ENCODE results near the gene HES5.

Gene HES5

DNA sequence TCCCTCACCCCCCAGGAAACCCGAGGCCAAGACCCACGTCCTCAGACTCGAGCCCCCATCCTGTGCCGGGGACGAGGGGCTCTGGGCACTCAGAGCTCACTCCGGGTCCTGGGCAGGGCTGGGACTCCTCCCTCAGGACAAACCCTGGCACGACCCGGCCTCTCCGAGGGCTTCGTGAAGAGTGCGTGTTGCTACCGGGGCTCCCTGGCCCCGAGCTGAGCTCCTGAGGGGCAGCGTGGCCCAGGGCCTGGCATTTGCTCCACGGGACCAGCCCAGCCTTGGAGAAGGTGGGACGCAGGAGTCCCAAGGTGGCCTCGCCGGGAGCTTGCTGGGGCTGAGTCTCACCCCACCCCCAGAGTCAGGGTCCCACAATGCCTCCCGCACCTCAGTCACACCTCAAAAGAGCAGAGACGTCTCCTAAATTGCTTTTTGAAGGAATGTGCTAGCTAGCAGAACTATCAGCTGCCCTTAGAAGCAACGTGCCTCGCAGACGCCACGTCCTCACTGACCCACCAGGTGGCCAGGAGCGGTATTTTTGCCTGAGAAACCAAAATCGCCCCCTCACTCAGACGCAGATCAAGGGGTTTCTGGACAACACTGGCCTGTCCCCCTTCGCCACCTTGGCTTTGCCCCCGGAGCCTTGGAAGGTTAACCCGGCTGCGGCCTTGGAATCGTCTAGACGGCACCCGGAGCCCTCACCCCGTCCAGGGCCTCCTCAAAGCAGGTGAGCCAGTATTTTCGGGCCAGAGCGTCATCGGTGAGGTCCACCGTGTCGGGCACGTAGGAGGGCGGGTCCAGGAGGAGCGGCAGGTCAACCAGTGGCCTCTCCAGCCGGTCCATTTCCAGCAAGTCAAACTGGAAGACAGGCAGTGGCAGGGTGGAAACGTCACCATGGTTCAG lies 14.9 kb downstream of the HES5 start:
- no peak for DNase-seq (ENCODE audit: low spot score)

DNA sequence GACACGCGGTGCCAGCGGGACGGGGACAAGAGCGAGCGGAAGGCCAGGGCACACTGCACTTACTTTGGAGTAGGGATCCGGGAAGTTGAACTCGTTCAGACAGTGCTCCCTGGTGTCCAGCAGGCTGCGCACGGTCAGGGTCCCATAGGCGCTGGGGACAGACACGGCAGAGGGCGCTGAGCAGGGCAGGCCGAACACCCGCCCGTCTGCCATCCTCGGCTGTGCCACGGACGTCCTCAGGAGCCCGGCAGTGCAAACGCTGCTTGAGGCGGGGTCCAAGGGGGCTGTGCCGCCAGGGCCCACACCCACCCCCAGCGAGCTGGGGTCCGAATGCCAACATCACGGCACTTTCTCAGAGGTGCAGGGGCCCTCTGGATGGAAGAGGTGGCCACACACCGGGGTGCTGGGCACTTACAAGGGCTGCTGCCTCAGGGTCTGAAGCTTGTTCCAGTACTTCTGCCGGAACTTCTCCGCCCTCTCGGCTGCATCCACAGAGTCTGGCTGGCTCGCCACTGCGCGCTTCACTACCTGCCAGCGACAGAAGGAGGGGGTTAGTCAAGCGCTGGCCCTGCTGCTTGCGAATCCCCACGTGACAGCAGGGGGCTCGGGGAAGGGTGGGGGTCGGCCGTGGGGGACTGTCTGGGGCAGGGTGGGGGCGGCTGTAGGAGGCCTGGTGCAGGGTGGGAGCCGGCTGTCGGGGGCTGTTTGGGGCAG lies 16.0 kb downstream of the HES5 start:
- DNase-seq (ENCODE audit: low spot score): no peak

GRCh38 chr1:2512862-2513421 lies 17.1 kb downstream of the HES5 start:
- DNase-seq (ENCODE audit: low spot score): no peak

- DNase-seq (ENCODE audit: low spot score): no peak
These were observed 19.5 kb downstream of the HES5 start for GRCh38 chr1:2510366-2511155.

GRCh38 chr1:2509589-2509988 lies 20.5 kb downstream of the HES5 start:
- no peak for DNase-seq (ENCODE audit: low spot score)

DNA sequence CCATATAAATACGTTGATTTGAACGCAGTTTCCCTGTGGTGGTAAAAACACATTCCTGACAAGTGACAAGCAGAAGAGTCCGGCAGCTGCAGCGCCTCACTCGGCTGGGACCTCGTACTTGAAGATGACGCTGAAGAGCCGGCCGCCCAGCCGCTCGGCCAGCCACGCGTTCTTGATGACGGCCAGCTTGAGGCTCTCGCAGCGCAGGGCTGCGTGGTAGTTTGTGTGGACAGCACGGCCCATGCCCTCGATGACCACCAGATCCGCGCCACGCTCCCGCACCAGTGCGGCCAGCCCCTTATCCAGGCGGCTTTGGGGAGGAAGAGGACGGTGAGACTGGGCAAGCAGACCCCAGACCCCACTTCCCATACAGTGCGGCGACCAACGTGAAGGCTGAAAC lies 21.3 kb downstream of the HES5 start:
- DNase-seq (ENCODE audit: low spot score): no peak

DNA sequence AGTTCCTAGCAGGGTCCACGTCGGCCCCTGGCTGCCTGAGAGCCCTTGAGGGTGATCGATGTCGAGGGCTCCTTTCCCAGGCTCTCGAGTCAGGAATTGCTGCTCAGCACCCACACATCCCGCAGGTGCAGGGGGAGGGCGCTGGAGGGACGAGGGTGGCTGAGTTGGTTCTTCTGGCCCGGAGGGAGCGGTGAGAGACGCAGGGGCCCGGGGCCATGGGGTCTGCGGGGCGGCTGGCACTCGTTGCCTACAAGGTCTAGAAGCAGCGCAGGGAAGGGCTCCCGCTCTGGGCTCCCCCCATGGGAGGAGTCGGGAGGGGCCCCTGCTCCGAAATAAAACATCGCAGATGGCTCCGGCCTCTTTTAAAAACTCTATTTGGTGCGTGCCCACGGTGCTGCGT lies 21.9 kb downstream of the HES5 start:
- no peak for DNase-seq (ENCODE audit: low spot score)

- DNase-seq (ENCODE audit: low spot score): no peak
These were observed 22.3 kb downstream of the HES5 start for GRCh38 chr1:2507744-2508155.

- DNase-seq (ENCODE audit: low spot score): no peak
These were observed 23.0 kb downstream of the HES5 start for GRCh38 chr1:2506901-2507565.

DNA sequence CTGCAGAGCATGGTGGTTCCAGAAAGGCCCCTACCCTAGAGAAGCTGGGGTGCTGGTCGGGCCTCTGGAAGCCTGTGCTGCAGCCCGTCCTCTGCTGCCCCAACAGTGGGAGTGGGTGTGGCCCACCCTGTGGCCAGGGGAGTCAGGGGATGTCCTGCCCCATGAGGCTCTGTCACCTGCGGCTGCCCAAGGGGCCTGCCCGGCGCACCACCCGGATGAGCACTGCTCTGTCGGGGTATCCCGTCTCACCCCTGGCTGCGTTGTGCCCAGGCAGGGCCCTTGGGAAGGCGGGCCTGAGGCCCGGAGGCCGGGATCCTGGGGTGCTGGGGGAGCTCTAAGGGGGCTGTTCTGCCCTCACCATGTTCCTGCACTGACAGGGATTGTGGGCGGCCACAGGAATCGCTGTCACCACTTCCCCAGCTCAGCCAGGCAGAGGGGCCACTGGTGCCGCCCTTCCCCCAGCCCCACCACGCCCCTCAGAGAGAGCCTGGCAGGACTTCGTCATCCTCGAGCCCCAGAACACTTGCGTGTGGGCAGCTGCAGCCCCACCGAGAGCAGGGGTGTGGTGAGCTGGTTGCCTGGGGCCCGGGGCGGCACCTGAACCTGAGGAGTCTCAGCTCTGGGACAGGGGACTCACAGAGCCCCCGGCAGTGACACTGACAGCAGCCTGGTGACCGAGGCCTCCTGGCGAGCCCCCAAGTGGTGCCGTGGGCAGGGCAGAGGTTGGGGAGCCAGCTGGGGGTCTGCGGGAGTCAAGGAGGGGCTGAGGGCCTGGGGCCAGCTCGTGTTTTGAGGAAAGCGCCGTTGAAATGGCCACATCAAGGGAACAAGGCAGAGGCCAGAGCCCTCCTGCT lies 23.8 kb downstream of the HES5 start:
- DNase-seq (ENCODE audit: low spot score): no peak

DNA sequence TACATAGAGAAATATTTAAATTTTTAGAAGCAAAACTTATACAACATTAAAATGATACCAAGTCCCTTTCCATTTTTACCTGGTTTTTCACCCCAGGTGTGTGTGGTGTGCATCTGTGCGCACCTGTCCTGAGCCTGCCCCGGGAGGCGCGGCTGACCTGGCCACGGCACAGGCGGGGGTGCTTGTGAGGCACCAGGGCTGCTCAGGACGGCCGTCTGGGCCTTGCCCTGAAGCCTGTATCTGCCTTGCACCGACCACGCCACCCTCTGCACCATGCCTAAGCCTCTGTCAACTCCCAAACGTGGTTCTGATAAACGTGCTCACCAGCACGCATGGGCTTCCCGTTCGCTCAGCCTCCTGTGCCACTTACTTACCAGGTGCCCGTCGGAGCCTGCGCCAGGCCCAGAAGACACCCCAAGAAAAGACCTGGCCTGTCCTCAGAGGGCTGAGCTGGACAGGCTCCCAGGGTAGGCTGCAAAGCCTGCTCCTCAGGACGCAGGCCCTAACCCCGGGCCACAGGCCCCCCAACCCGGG lies 24.5 kb downstream of the HES5 start:
- DNase-seq (ENCODE audit: low spot score): no peak

GRCh38 chr1:2504949-2505272 lies 25.2 kb downstream of the HES5 start:
- no peak for DNase-seq (ENCODE audit: low spot score)

GRCh38 chr1:2504225-2504948 lies 25.7 kb downstream of the HES5 start:
- DNase-seq (ENCODE audit: low spot score): no peak

DNA sequence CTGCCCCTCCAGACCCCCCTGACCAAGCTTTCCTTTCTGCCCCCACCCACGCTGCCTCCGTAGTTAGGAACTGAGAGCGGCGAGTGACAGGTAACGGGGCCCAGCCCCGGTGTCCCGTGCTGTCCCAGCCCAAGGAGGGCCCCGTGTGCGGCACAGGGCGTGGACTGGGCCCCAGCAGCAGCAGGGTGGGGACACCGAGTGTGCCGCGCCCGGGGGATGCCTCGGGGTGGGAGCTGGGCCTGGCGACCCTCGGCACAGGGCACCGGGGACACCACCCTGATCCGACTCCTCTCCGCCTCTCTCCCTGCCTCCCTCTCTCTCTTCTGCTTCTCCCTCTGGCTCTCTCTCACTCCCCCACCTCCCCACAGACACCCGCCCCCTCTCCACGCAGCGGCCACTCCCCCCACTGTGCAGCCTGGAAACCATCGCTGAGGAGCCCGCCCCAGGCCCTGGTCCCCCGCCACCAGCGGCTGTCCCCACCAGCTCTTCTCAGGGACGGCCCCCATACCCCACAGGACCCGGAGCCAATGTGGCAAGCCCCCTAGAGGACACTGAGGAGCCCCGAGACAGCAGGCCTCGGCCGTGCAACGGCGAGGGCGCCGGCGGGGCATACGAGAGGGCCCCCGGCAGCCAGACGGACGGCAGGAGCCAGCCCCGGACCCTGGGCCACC lies 26.4 kb downstream of the HES5 start:
- no peak for DNase-seq (ENCODE audit: low spot score)

- no peak for DNase-seq (ENCODE audit: low spot score)
These were observed 27.2 kb downstream of the HES5 start for GRCh38 chr1:2502661-2503553.

- DNase-seq (ENCODE audit: low spot score): no peak
These were observed 27.9 kb downstream of the HES5 start for GRCh38 chr1:2502210-2502609.

DNA sequence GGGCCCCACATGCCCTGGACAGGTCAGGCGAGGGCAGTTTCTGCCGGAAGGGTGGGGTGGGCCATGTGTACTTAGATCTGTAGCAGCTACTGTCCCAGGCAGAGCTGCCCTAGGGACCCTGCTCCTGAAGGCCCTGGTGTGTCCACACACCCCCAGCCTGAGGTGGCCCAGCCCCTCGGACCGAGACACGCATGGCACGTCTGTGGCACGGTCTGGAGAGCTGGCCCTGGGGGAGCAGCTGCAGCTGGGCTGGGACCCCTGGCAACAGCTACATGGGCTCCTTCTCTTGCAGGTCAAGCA lies 28.3 kb downstream of the HES5 start:
- no peak for DNase-seq (ENCODE audit: low spot score)

DNA sequence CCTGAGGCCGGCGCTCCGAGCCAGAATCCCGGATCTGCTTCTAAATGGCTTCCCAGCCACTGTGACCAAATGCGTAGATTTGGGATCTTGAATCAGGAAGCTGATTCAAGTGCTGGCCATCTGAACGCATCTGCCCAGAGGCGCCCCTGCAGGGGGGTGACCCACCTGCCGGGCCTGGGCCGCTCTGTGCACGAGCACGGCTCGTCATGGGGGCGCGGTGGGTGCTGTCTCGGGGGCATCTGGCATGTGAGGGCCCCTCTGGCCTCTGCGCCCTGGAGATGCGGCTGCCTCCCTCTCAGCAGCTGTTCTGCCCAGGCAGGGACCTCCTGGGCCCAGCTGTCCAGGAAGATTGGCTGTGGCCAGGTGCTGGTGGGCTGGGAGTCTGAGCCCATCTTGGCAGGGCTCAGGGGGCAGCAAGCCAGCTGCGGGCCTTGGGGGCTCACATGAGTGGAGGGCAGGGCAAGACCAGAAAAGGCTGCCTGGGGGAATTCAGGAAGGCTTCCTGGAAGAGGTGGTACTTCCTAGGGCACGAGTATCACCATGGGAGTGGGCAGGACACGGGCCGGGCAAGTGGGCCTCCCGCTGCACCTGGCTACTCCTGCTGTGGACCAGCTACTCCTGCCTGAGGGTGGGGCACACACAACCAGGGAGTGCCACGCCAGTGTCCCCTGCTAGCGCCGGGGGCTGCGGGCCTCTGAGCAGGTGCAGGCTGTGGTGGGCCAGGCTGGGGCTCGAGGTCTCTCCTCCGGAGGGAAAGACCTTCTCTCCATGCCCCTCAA lies 28.8 kb downstream of the HES5 start:
- no peak for DNase-seq (ENCODE audit: low spot score)
